Glomerular endothelial cell (primary cell): Measurements from ENCODE around the gene TEX22. TPM values are rescaled to one million over a fixed set of nuclear protein-coding genes. Genes with fewer than 3 reads are reported as not detected.

Experiments
- DNase-seq: peaks from one replicate; pipeline ENCODE4 v3.0.0-alpha.2; 2011; ENCODE audit warnings: low read depth, low spot score; ENCODE audit errors: extremely low read depth
- total RNA-seq: library from RNA; depleted of rRNA; stranded (reverse); fragments of >200 nt; gene quantifications from 2 replicates; pipeline ENCODE4 v1.2.3, GENCODE V29; 2015

The TEX22 gene
- total RNA-seq, 1 donor from 2014 or later, result 0.18 TPM

DNA sequence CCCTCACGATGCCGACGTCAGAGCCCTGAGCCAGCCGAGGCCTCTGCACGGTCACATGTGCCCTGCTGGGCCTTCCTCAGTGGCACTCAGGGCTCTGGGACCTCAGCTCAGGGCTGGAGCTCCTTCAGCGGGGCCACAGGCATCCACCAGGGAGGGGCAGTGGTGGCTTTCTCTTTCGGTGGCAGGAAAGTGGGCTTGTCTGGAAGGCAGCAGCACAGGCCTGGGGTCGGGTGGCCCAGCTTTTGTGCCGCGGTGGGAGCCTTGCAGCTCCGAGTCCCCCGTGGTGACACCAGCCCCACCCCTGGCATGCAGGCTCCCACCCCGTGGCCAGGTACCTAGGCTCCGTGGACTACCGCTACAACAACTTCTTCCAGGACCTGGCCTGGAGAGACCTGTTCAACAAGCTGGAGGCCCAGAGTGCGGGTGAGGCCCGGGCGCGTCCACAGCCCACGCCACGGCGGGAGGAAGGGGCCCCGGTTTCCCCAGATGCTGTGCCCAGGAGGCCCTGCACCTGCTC lies 14.2 kb upstream of the TEX22 start:
- no peak for DNase-seq

DNA sequence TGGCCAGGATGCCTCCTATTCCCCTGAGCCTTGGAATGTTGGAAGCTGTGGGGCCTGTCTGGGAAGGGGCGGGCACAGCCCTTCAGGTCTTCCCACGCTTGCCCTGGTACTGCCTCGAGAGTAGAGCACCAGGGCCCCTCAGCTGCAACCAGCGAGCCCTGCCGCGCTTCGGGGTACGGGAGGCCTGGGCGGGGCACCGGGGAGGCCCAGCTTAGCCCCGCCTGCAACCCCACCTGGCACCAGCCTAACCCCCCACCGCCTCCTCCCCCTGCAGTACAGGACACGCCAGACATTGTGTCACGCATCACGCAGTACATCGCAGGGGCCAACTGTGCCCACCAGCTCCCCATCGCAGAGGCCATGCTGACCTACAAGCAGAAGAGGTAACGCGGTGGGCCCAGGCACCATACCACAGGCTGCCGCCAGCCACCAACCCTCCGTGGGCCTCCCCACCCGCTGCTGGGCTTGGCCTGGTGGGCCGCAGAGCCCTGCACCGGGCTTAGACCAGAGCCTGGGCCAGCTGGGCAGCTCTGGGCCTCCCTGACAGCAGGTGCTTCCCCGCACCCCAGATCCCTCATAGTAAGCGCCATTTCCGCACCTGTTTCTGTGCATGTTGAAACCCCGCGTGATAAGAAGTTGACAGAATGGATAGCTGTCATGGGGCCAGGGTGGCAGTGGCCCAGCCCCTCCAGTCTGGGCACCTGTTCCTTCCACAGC lies 13.6 kb upstream of the TEX22 start:
- no peak for DNase-seq

DNA sequence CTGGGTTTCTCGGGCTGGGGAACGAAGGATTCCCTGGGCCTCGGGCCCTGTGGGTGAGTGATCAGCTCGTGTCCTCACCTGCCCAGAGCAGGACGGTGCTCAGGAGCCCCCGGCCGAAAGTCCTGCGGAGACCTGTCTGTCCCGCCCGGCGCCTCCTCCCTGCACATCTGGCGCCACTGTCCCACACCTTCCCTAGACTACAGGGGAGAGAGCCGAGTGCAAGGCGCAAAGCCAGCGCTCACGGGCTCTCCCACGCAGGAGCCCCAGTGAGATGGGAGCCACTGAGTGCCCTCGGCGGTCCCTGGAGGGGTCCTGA lies 13.1 kb upstream of the TEX22 start:
- no peak for DNase-seq

DNA sequence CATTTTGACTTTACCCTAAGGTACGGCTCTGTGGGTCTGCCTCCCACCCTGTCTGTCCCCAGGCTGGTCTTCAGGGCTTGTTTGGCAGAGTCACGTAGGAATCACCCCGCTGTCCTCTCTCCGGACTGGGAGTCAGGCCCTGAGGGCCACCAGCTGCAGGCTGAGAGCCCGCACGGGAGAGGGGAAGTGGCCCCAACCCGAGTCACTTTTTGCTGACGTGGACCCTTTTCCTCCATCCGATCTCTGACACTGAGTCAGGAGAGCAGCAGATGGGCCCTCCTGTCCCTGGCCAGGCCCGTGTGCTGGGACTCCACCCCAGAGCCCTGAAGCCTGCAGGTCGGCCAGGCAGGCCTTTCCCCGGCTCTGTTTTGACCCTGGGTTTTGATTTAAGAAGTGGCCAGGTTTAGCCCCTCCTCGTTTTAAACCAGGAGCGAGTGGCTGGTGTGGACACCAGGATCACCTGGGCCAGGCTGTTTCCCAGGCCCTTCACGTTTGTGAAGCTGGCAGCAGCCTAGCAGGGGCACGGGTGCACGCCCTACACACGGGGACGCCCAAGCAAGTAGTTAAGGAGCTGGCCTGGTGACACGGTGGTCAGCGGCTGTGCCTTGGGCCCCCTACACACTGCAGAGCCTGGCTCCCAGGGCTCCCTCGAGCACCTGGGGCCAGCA lies 12.5 kb upstream of the TEX22 start:
- no peak for DNase-seq

DNA sequence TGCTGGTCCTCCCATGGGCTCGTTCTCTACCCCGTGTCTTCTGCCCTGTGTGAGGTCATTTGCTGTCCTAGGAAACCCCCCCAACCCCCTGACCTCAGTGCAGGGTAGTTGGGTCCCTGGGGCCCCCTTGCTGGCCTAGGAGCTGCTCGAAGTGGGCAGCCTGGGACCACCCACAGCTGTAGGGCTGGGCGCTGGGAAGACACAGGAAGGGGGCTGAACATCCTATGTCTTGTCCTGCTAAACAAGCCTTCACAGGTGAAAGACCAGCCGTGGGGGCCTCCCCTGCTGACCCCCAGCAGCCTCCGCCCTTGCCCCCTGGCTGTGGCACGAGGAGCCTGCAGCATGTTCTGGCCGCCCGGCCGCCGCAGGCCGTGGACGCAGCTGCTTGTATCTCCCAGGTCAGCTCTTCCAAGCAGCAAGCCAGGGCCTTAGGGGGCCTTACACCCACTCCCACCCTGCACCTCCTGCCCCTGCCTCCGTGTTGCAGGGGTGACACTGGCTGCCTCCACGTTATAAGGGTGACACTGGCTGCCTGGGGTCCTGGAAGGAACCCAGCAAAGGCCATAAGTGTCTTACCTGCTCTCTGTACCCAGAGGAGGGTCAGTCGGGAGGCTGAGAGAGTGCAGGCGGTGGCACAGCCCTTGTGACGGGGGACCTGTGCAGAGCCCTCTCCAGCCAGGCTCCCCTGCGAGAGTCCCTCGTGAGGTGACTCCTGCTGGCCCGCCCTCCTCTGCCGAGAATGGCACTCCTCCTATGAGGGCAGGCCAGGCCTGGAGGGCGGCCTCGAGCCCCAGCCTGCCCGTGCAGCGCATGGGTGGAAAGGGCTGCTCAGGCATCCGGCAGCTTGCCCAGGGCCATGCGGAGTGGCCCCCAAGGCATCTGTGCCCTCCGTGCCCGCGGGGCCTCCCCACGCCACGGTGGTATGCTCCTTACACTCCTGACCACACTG lies 11.5 kb upstream of the TEX22 start:
- no peak for DNase-seq

DNA sequence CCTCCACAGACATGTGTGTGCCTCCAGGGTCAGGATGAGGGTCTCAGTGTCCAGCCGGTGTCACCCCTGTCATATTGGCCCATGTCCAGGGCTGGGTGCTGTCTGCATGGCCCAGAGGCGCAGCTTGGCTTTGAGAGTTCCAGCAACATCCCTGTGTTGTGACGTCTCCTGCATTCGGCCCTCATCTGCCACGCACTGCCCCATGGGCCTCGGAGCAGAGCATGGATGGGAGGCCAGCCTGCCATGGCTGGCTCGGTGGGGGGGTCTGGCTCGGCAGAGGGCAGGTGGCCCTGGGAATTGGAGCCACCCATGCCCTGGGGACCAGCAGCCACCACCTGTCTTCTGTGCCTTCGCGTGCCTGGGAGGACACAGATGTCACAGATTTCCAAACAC lies 10.8 kb upstream of the TEX22 start:
- DNase-seq, result no peak

DNA sequence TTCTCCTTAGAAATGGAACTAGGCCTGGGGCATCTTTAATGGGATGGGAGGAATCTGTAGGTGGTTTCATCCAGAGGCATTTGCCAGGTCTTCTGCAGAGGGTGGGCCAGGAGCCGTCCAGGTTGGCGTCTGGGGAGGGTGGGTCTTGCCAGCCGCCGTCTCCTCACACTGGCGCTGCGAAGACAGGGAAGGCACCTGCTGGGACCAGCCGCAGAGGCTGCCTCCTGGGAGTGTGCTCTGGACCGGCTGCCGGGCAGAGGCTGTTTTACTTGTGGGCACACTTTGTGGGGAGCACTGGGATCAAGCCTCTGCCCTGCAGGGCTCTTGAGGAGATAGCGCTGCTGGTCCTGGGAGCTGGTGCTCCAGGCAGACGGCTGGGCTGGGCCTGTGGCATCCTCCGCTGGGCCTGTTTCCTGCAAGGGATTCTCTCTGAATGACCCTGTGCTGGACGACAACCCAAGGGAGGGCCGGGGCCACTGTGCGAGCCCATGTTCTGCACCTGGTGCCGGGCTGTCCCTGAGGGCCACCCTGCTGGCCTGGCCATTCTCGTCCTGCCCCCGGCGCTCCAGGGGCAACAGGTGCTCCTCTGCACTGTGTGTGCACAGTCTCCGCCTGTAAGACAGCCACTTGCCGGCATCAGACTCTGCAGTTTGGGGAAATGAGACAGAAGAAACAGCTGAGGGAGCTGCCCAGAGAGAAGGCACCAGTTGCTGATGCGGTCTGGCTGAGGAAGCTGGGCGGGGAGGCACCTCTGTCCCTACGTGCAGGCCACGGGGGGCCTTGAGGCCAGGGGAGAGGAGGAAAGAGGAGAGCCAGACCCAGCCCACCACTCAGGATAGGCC lies 10.0 kb upstream of the TEX22 start:
- no peak for DNase-seq

DNA sequence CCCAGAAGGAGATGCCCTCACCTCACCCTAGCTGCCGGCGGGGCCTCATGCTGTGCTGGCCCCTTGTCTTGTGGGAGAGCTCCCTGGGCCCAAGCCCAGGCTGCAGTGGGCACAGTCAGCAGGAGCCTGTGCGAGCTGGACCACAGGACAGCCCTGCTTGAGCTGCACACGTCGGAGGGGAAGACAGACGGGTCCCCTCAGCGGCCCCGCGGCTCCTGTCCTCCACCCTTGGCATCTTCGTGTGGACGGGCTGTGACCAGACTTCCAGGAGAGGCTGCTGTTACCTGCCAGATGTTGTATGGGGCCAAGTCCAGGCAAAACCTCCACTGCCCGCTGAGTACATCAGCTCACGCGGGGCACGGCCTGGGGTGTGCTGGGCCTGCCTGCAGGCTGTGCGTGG lies 9.4 kb upstream of the TEX22 start:
- no peak for DNase-seq

DNA sequence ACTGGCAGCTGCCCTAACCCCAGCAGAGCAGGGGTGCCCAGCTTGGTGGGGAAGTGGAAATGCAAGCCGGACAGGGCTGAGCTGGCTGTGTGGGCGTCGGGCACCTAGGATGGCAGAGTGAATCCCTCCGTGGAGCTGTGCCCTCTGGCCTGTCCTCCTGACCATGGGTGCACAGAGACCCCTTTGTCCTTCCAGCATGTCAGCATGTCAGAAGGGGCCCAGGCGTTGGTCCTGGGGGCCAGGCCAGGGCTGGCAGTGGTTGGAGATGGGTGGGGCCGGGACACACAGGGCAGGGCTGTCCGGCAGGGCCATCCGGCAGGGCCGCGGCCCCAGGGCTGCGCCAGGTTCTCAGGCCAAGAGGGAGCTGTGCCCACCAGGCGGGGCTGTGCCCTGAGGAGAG lies 8.8 kb upstream of the TEX22 start:
- no peak for DNase-seq

DNA sequence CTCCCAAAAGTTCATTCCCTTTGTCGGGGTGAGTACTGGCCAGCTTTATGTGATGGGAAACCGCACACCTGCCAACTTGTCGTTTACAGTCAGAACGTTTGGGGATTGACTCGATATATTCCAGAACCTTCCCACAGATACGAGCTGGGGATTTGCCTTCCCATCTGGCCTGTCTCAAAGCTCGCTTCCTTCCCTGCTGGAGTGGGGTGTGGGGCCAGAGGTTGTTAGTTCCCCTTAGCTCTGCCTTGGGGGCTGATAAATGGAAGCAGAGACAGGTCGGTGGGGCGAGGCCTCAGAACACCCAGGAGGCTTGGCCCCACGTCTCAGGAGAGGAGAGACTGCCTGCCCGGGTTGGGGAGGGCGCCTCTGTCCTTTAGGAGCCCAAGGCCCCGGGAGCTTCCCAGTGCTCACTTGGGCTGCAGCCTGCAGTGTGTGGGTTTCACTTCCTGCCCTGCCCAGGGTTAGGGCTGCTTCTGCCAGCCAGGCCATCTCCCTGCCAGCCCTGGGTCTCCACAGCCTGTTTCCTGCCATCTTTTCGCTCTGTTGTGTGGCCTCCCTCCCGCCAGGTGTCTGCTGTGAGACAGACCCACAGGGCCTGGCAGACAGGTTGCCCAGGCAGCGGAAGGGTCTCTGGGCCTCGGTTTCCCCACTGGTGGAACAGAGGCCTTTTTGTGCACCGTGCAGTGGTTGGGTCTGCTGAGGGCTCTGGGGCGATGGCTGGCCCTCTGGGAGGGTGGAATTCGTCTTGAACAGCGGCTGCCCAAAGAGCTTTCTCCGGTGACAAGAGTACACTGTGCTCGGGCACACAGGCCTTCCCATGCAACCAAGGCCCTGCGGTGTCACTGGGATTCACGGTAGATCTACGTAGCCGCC lies 8.1 kb upstream of the TEX22 start:
- DNase-seq, result no peak

DNA sequence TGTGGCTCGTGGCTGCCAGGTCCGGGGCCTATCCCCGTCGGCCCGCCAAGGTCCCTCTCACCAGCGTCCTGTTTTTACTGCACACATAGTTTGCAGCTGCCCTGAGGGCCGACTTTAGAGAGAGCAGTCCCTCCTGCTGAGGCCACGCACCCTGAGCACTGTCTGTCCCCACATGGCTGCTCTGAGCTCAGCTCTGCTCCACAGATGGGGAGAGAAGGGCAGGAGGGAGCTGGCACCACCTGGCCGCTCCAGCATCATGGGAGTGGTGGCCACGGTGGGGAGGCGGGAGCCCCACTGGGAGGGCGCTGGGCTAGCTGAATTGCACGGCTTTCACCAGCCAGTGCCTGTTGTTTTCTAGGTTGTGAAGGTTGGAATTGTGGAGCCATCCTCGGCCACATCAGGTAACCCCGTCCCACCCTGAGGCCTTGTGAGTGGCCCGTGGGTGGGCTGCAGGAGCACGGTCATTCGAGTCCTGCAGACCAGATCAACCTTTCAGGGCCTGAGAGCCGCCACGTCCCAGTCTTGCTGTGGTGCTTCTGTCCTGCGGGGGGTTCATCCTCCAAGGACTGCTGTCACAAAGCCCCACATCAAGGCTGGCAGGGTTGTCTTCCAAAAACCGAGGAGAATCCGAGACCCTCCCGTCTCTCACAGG lies 7.4 kb upstream of the TEX22 start:
- no peak for DNase-seq

DNA sequence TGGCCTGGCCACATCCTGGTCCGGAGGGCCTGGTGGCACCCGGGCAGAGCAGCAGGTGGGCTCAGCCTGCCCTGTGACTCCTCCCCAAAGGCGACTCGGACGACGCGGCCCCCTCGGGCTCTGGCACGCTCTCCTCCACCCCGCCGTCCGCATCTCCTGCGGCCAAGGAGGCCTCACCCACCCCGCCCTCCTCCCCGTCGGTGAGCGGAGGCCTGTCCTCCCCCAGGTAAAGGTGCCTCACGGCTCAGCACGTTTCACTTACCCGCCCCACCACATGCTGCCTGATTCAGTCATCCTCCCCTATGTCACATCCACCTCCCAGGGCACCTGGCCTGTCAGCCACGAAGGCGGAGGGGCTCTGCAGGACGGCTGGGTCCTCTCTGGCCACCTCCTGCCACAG lies 6.8 kb upstream of the TEX22 start:
- DNase-seq, result no peak

DNA sequence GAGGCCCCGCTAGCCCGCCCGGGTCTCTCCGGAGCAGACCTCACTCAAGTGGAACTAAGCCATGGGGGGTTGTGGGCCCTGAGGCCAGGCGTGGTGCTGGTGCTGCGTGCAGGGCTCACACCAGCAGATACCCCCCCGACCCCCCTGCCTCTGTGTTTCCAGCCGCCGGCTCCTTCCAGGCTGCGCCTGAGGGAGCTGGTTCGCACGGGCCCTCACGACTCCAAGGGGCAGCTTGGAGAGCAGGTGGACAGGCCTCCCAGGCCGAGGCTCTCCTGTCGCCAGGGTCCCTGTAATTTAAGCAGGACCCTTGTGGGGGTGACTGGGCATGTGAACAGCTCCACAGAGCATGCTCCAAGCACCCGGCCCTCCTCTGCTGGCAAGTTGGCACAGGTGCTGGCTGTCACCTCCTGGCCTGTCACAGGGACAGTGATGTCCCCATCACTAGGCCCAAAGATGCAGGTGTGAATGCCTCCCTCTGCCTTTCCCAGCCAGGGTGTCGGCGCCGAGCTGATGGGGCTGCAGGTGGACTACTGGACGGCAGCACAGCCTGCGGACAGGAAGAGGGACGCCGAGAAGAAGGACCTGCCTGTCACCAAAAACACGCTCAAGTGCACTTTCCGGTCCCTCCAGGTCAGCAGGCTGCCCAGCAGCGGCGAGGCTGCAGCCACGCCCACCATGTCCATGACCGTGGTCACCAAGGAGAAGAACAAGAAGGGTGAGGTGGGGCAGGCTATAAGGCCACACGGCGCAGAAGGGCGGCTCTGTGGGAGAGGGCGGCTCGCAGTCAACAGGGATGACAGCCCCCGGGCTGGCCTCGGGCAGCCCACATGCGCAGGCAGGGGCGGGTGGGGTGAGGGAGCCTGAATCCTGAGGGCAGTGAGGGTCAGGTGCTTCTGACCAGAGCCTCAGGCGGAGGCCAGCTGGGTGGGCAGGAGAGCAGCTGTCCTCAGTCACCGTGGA lies 5.9 kb upstream of the TEX22 start:
- DNase-seq, result no peak

DNA sequence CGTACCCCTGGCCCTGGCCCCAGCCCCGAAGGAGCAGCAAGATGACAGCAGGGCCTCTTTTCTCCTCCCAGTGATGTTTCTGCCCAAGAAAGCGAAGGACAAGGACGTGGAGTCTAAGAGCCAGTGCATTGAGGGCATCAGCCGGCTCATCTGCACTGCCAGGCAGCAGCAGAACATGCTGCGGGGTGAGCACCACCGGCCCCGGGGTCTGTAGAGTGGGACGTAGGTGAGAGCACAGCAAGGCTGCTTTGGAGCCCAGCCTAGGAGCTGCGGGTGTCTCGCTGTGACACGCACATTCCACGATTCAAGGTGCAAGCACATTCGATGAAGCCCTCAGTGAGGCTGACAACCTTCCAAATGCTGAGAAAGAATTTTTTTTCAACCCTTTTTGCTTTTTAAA lies 5.2 kb upstream of the TEX22 start:
- DNase-seq, result no peak

DNA sequence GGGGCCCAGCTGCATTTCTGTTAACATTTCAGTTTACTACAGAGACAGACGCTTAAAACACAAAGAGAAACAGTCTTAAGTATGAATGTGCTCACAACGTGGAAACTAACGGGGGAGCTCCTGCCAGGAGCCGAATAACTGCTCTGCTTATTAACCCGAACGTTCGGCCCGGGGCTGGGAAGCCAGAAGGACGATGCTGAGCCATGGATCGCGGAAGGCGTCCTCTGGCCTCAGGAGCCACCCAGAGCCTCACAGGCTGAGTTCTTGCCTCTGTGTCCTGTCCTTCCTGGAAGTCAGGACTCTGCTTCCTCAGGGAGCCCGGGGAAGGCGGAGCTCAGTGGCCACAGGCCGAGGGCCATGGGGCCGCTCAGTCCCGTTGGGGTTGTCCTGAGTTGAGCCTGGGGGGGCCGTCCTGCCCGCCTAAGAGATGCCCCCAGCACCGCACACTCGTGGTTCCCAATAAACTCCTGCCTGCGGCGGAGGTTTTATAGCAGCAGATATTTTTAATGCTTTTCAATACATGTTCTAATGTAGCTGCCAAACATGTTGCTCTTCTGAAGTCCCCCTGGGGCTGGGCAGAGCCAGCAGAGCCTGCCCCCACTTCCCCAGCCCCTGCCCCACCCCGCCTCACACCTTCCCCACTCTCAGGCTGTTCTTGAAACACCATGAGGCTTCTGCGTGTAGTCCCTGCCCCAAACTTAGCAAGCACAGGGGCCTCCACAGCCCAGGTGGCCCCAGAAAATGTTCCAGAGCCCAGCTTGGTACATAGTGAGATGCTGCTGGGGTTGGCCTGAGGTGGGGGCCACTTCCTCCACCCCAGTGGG lies 3.4 kb upstream of the TEX22 start:
- DNase-seq, result no peak

DNA sequence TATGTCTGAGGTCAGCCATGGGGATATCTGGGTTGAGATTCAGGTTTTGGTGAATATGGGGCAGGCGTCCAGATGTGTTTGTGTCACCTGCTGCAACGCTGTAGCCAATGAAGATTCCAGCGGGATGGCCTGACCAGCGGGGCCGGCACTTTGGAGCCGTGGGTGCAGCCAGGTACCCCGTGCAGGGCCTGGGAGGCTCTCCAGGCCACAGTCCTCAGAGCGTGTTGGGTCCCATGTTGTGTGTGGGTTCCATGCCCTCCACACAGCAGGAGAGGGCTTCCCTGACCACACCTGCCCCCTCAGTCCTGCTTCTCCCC lies 2.8 kb upstream of the TEX22 start:
- DNase-seq, result no peak

DNA sequence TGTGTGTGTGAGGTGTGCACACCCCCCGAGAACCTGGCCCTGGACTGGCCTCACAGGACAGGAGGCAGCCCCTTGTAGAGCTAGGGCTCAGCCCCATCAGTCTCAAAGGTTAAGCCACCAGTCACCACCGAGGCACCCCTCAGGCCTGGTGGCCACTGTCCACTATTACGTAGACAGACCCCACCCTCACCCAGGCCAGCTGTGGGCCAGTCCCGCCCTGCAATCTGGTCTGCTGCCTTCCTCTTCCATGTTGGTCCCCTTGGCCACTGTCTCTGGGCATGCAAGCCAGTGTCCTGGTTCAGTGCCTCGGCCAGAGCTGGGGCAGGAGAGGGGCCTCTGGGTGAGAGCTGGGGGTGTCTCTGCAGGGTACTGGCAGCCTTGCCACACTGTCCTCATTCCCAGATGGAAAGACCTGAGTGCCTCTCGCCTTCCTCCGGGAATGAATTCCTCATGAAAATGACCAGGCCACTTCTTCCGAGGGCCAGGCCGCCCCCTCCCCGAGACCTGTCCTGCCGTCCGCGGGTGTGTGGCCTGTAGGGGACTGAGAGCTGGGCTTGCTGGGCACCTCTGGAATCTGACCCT lies 897 bp upstream of the TEX22 start:
- no peak for DNase-seq
